GM20000 (cell line): Measurements from ENCODE around the gene ARHGAP45.

Experiments
- DNase-seq: peaks from one replicate; pipeline ENCODE4 v3.0.0; 2012; ENCODE audit warnings: low spot score
- TF ChIP-seq, protein P1 (sequence below): IDR thresholded peaks from 2 replicates; pipeline ENCODE4 v1.5.1; 2012; ENCODE audit warnings: mild to moderate bottlenecking, control low read depth; ENCODE audit errors: extremely low read depth, missing control alignments

The ARHGAP45 gene

DNA sequence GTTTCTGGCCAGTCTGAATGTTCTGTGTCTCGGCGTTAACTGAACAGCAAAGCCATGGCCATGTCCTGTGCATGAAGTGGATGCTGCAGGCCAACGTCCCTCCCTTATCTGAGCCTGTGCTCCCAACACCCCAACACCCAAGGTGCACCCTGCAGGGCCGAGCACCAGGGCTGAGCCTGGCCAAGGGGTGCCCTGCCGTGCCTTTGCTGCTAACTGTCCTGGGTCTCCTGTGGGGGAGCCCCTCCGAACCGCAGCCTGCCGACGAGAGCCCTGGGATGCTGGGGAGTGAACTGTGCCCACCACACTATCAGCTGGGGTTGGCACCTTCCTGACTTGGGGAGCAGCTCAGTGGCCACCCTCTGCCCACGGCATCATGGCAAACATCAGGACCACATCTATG lies 54.4 kb downstream of the ARHGAP45 start:
- DNase-seq, result no peak
- TF ChIP-seq, protein P1, sequence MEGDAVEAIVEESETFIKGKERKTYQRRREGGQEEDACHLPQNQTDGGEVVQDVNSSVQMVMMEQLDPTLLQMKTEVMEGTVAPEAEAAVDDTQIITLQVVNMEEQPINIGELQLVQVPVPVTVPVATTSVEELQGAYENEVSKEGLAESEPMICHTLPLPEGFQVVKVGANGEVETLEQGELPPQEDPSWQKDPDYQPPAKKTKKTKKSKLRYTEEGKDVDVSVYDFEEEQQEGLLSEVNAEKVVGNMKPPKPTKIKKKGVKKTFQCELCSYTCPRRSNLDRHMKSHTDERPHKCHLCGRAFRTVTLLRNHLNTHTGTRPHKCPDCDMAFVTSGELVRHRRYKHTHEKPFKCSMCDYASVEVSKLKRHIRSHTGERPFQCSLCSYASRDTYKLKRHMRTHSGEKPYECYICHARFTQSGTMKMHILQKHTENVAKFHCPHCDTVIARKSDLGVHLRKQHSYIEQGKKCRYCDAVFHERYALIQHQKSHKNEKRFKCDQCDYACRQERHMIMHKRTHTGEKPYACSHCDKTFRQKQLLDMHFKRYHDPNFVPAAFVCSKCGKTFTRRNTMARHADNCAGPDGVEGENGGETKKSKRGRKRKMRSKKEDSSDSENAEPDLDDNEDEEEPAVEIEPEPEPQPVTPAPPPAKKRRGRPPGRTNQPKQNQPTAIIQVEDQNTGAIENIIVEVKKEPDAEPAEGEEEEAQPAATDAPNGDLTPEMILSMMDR, result no peak

DNA sequence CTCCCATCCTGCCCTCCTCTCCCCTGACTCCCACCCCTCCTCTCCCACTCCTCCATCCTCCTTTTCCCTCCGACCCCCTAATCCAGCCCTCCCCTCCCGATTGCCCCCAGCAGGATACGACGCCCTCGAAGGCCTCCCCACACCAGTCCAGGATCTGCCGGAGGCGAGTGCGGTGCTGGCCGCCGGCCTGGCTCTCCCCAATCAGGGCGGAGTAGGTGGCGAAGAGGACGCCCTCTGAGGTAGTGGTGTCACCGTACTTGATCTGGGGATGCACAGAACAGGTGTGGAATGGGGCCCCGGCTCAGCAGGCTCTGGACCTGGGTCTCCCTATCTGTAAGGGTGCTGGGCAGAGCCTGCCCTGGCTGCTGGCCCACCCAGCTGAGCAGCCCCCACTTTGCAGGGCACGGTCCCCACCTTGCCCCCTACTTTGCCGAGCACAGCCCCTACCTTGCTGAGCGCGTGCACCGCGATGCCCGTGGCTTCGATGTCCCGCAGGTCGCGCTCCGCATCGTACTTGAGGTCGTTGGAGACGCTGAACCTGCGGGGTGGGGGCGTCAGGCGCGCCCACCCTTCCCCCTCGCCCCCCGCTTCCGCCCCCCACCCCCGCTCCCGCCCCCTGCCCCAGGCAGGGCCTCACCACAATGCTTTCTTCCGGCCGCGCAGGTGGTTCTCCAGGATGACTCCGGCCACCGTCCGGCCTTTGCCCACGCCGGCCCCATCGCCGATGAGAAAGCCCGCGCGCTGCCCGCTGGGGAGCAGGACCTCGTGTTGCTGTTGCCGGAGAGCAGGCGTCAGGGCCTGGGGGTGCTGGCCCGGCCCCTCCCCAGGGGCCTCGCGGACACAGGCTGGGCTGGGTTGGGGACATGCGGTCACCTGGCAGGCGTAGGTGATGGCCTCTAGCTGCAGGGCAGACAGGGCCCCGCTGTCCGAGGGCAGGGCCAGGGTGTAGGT lies 55.3 kb downstream of the ARHGAP45 start:
- DNase-seq, result no peak
- TF ChIP-seq, protein P1, result no peak

DNA sequence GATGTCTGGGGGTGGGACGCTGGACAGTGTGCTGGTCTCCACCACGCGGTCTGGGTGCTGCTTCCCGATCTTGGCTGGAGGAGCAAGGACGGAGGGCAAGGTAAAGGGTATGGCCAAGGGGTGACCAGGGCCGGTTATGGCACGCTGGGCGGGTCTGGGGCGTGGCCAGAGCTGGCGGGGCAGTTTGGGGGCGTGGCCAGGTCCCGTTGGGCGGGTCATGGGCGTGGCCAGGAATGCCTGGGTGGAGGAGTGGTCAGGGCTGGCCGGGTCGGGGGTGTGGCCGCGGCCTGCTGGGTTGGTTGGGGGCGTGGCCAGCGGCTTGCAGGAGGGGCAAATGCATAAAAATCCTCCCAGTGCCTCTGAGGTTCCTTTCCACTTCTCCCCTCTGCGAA lies 56.0 kb downstream of the ARHGAP45 start:
- peak; percentile 92 for DNase-seq
- TF ChIP-seq, protein P1, result no peak

DNA sequence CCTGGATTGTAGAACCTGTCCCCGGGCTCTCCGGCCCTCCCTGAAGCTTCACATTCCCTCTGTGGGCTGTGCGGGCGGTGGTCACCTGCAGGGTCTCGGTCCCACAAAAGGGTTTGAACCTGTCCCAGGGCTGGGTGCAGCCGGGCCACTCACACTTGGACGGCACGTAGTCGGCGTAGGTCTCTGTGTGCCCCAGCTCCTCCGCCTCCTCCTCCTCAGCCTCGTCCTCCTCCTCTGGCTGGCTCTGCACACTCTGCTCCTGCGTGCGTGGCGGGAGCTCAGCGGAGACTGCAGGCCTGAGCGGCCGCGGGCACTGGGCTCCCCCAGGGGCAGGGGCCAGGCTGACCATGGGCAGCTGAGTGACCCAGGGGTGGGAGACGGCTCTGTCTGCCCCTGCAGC lies 56.4 kb downstream of the ARHGAP45 start:
- TF ChIP-seq, protein P1, result no peak
- DNase-seq, result no peak

DNA sequence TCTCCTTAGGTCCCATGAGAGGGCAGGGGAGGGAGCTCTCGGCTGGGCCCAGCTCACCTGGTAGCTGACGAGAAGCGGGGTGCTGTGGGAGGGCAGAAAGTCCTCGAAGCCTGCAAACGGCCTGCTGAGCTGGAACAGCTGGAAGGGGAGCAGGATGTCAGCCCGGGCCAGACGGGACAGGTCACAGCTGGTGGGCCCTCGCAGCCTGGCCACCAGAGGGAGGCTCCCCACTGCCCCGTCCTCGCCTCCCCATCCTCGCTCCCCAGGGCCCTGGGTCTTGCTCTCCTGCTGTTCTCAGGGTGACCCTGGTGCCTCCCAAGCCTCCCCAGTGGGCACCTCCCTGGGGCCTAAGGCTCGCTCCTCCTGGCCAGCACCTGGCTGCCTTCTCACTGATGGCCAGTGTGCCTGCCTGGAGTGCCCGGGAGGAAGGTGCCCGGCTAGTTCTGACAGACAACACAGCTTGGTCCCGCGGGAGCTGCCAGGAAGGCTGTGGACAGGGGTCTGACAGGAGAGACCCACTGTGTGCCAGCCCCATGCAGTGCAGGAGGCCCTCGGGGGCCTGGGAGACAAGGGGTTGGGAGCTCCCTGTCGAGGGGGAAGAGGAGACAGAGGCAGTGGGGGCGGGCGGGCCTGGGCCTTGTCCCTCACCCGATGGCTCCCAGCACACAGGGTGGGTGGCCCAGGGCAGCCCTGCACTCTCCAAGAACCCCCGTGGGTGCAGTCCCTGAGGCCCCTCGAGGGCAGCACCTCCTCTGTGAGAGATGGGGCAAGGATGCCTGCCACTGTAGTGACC lies 57.1 kb downstream of the ARHGAP45 start:
- no peak for DNase-seq
- TF ChIP-seq, protein P1, result no peak

DNA sequence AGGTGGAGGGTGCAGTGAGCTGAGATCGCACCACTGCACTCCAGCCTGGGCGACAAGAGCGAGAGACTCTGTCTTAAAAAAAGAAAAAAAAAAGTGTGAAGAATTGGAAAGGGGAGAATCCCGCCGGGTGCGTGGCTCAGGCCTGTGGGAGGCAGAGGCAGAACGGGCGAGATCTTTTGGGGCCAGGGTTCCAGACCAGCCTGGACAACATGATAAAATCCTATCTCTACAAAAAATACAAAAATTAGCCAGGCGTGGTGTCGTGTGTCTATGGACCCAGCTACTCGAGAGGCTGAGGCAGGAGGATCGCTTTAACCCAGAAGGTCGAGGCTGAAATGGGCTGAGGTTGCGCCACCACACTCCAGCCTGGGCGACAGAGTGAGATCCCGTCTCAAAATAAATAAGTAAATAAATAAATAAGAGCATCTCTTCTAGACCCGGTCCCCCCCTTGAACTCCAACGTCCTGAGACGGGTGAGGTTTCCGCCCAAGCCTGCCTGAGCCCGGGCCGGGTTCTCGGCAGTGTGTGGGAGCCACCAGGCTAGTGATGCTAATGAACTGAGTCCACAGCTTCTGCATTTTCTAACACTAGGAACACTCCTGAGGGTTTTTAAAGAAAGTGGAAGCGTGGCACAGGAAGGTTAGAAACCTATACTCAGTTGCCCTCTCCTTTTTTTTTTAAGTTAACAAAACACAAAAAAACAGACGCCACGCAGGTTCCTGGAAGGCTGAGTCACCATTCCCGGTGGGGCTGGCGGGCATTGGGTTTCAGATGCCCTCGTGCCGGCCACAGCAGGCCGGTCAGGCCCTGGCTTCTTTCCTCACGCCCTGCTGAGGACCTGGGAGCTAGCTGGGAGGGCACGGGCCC lies 58.9 kb downstream of the ARHGAP45 start:
- TF ChIP-seq, protein P1, result no peak
- no peak for DNase-seq
